Aorta (tissue), 5 donors: ENCODE results near the gene OR5H14. TPM values are rescaled to one million over a fixed set of nuclear protein-coding genes. Genes with fewer than 3 reads are reported as not detected.
"Not testable (repeated sequence)": the region's sequence is repeated elsewhere in the genome, so short reads cannot be mapped to it uniquely, and the experiment has no call there.

Source experiments
- ATAC-seq: fragments of 200-7000 bp; cut with Tn5 transposase; one replicate; pipeline ENCODE4 v1.9.1; 2022; ENCODE audit warnings: moderate library complexity; ENCODE audit not compliant: low FRiP score
- DNase-seq, 2 donors: peaks; one replicate each; pipeline ENCODE4 v3.0.0-alpha.2; 2020
- H3K27ac ChIP-seq, 2 donors: one replicate each; pipeline ENCODE4 v1.5.1; 2013; ENCODE audit warnings: low read length in 2 of 2, mild to moderate bottlenecking in 2 of 2, moderate library complexity in 2 of 2, control low read depth in 1 of 2, inconsistent platforms in 1 of 2, low read depth in 1 of 2
- H3K27me3 ChIP-seq, 2 donors: one replicate each; pipeline ENCODE4 v1.6.1; 2013; ENCODE audit warnings: control low read depth in 1 of 2, low read length in 1 of 2, mild to moderate bottlenecking in 1 of 2, moderate library complexity in 1 of 2; ENCODE audit not compliant: insufficient read depth in 2 of 2, control insufficient read depth in 1 of 2
- H3K36me3 ChIP-seq, 2 donors: one replicate each; pipeline ENCODE4 v1.6.1; 2013; ENCODE audit warnings: control low read depth in 1 of 2, low read length in 1 of 2, mild to moderate bottlenecking in 1 of 2; ENCODE audit not compliant: insufficient read depth in 2 of 2, control insufficient read depth in 1 of 2
- H3K4me1 ChIP-seq, 2 donors: one replicate each; pipeline ENCODE4 v1.6.1; 2013; ENCODE audit warnings: low read length in 2 of 2, control low read depth in 1 of 2, mild to moderate bottlenecking in 1 of 2, moderate library complexity in 1 of 2; ENCODE audit not compliant: insufficient read depth in 2 of 2, control insufficient read depth in 1 of 2
- H3K4me3 ChIP-seq, 2 donors: one replicate each; pipeline ENCODE4 v1.5.1; 2013; ENCODE audit warnings: low read length in 2 of 2, control low read depth in 1 of 2, mild to moderate bottlenecking in 1 of 2
- H3K9me3 ChIP-seq: one replicate; pipeline ENCODE4 v1.6.1; 2013; ENCODE audit warnings: mild to moderate bottlenecking, low read length; ENCODE audit not compliant: control insufficient read depth
- WGBS, 2 donors: extraction: QIAGEN DNeasy Blood & Tissue Kit; methylation state at CpG; one replicate each; pipeline ENCODE4 v1.1.7; 2013; 5-methylcytosine and 5-hydroxymethylcytosine counted together
- intact Hi-C, 2 donors: fragments of 100-400 bp; cut with DNase I; formaldehyde crosslinking; loops; one replicate each; pipeline versions ENCODE4 v1.14.2 to v1.15.0; 2022
- polyA plus RNA-seq, 2 donors: library from polyadenylated mRNA; stranded (reverse); fragments of 200-250 nt; gene quantifications; one replicate each; pipeline ENCODE4 v1.2.3, GENCODE V29; 2013
- total RNA-seq, 2 donors: library from RNA; stranded (reverse); fragmentation: NEBNext Ultra II Directional; extraction: Animal tissue kit (Norgen Biotek cat#: 25700); gene quantifications; one replicate each; pipeline ENCODE4 v1.2.1, GENCODE V29; 2021
- donor health status: healthy with polysubstance abuse.
- donor health status: Bipolar disorder and iron deficiency.
- donor health status: DM: no; HTN: no; CAD: no.
- donor health status: DM: no; HTN: no; CAD: no.
- donor health status: DM: yes; HTN: yes; CAD: no.

The OR5H14 gene
- total and polyA plus RNA-seq, 4 donors, result 0.03 TPM; not detected in 3

GRCh38 chr3:98182196-98182595, 34.9 kb downstream of the OR5H14 start:
- Histone ChIP-seq H3K4me3 (no peak overlapping the region), H3K4me1 (no peaks in the 10 kb centered on the region), H3K36me3 (no peaks in the 10 kb centered on the region), H3K27me3 (no peaks in the 10 kb centered on the region), H3K27ac (no peak overlapping the region), H3K9me3 (no peaks in the 10 kb centered on the region)
- ATAC-seq (no peak), DNase-seq (no peak)
- intact Hi-C loops, result no loop called here

- ATAC-seq, result no peak
Measured at GRCh38 chr3:98185180-98185579, 37.9 kb downstream of the OR5H14 start.

GRCh38 chr3:98188545-98188944, 41.3 kb downstream of the OR5H14 start:
- intact Hi-C loops, result no loop called here
- Histone ChIP-seq H3K27ac (no peak overlapping the region), H3K9me3 (no peaks in the 10 kb centered on the region), H3K4me3 (no peak overlapping the region), H3K36me3 (no peaks in the 10 kb centered on the region), H3K27me3 (no peaks in the 10 kb centered on the region), H3K4me1 (no peaks in the 10 kb centered on the region)
- no peak for ATAC-seq
- no peak for DNase-seq
- 29 to 43% methylated on average over 3 of the region's 3 CpGs for WGBS, 2 donors

More at GRCh38 chr3:98185180-98185579, 37.9 kb downstream of the OR5H14 start:
- Histone ChIP-seq H3K36me3 (no peaks in the 10 kb centered on the region), H3K27ac (no peak overlapping the region), H3K4me1 (no peaks in the 10 kb centered on the region), H3K9me3 (no peaks in the 10 kb centered on the region), H3K27me3 (no peaks in the 10 kb centered on the region), H3K4me3 (no peak overlapping the region)
- no peak for DNase-seq
- intact Hi-C loops, result no loop called here

DNA sequence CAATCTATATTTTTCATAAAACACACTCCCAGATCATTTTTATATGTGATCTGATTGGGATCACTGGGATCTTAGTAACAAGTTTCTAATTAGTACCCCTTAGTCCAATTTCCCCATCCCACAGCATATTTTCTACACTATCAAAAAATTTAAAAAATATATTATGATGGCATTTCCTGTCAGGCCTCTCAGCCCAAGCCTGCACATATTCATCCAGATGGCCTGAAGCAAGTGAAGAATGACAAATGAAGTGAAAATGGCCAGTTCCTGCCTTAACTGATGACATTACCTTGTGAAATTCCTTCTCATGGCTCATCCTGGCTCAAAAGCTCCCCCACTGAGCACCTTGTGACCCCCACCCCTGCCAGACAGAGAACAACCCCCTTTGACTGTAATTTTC, 43.6 kb downstream of the OR5H14 start:
- H3K4me3 ChIP-seq, ATAC-seq, H3K27ac ChIP-seq, H3K9me3 ChIP-seq, H3K4me1 ChIP-seq, H3K27me3 ChIP-seq, DNase-seq, intact Hi-C loops, H3K36me3 ChIP-seq: not testable (repeated sequence)

DNA sequence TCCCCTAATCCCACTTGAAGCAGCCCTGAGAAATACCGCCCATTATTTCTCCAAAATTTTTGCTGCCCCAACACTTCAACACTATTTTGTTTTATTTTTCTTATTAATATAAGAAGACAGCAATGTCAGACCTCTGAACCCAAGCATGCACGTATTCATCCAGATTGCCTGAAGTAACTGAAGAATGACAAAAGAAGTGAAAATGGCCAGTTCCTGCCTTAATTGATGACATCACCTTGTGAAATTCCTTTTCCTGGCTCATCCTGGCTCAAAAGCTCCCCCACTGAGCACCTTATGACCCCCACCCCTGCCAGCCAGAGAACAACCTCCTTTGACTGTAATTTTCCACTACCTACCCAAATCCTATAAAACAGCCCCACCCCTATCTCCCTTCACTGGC, 49.0 kb downstream of the OR5H14 start:
- DNase-seq, H3K9me3 ChIP-seq, ATAC-seq, H3K27ac ChIP-seq, H3K4me3 ChIP-seq, H3K36me3 ChIP-seq, H3K4me1 ChIP-seq, intact Hi-C loops, H3K27me3 ChIP-seq: not testable (repeated sequence)
- 61 to 74% methylated on average over 2 of the region's 2 CpGs for WGBS, 2 donors

DNA sequence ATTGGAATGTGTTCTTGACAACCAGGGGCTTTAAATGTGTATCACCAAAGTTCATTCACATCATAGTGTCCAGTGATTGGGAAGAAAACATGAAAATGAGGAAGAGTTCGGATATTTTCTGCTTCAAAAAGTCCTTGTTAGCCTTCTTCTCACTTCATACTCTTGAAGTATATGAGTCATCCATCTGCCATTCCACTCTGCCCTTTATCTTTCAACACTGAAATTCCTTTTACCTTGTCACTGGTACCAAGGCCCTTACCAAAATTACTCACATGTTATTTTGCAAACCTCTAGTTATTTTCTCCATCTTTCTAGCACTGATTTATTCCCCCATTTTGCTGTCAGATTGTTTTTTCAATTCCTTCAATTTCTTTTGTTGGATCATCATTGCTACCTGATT, 51.7 kb downstream of the OR5H14 start:
- Histone ChIP-seq H3K4me1 (no peaks in the 10 kb centered on the region), H3K36me3 (no peaks in the 10 kb centered on the region), H3K9me3 (peaks cover 2% of the 10 kb centered on the region), H3K27ac (no peak overlapping the region), H3K4me3 (no peak overlapping the region), H3K27me3 (no peaks in the 10 kb centered on the region)
- WGBS, 2 donors, result 45 to 47% methylated on average over 1 of the region's 1 CpG
- no peak for DNase-seq
- intact Hi-C loops, result no loop called here
- no peak for ATAC-seq

Other genes starting within 250 kb of the OR5H14 start
- 10 to 100 TPM; 15.7 to 25.8 TPM for gene RIOX2, start 175.0 kb upstream of the OR5H14 start, total RNA-seq
- 10 to 100 TPM in 1 of 2 donors, 1 to 10 TPM in 1; 6.3 to 12.7 TPM for gene RIOX2, start 175.0 kb upstream of the OR5H14 start, polyA plus RNA-seq
- not detected for gene GABRR3, start 112.2 kb upstream of the OR5H14 start, total RNA-seq
- not detected for gene GABRR3, start 112.2 kb upstream of the OR5H14 start, polyA plus RNA-seq
- gene OR5AC2, start 60.3 kb upstream of the OR5H14 start, total RNA-seq, result not detected
- gene OR5AC2, start 60.3 kb upstream of the OR5H14 start, polyA plus RNA-seq, result not detected
- not detected for gene OR5H1, start 16.8 kb upstream of the OR5H14 start, total RNA-seq
- not detected for gene OR5H1, start 16.8 kb upstream of the OR5H14 start, polyA plus RNA-seq
- gene OR5H15, start 19.2 kb downstream of the OR5H14 start, total RNA-seq, result not detected
- not detected for gene OR5H15, start 19.2 kb downstream of the OR5H14 start, polyA plus RNA-seq
- gene OR5H6, start 116.8 kb downstream of the OR5H14 start, total RNA-seq, result not detected
- gene OR5H6, start 116.8 kb downstream of the OR5H14 start, polyA plus RNA-seq, result not detected
- not detected for gene OR5H2, start 135.0 kb downstream of the OR5H14 start, total RNA-seq
- gene OR5H2, start 135.0 kb downstream of the OR5H14 start, polyA plus RNA-seq, result not detected
- gene OR5K4, start 206.4 kb downstream of the OR5H14 start, total RNA-seq, result not detected
- not detected for gene OR5K4, start 206.4 kb downstream of the OR5H14 start, polyA plus RNA-seq
- not detected for gene OR5K3, start 243.2 kb downstream of the OR5H14 start, total RNA-seq
- gene OR5K3, start 243.2 kb downstream of the OR5H14 start, polyA plus RNA-seq, result not detected